Glutamatergic neuron (in vitro differentiated cells): ENCODE data around the gene ARL4C. TPM values are rescaled to one million over a fixed set of nuclear protein-coding genes. Genes with fewer than 3 reads are reported as not detected.

Source experiments
- DNase-seq: peaks from one replicate; pipeline ENCODE4 v3.0.0; 2022
- H3K27ac Mint-ChIP-seq: one replicate; pipeline ENCODE4 v1.8.0; 2020; ENCODE audit warnings: mild to moderate bottlenecking, mixed read lengths, inconsistent platforms; ENCODE audit not compliant: unreplicated experiment
- H3K27me3 Mint-ChIP-seq: one replicate; pipeline ENCODE4 v1.8.0; 2020; ENCODE audit warnings: mild to moderate bottlenecking, moderate library complexity, mixed read lengths, inconsistent platforms; ENCODE audit not compliant: unreplicated experiment
- H3K36me3 Mint-ChIP-seq: one replicate; pipeline ENCODE4 v1.8.0; 2020; ENCODE audit warnings: mild to moderate bottlenecking, mixed read lengths, inconsistent platforms; ENCODE audit not compliant: unreplicated experiment
- H3K4me1 Mint-ChIP-seq: one replicate; pipeline ENCODE4 v1.8.0; 2020; ENCODE audit warnings: mild to moderate bottlenecking, low read depth, mixed read lengths, inconsistent platforms; ENCODE audit not compliant: unreplicated experiment
- H3K4me3 Mint-ChIP-seq: one replicate; pipeline ENCODE4 v1.8.0; 2020; ENCODE audit warnings: mild to moderate bottlenecking, mixed read lengths, inconsistent platforms; ENCODE audit not compliant: unreplicated experiment
- H3K9me3 Mint-ChIP-seq: one replicate; pipeline ENCODE4 v1.8.0; 2020; ENCODE audit warnings: mild to moderate bottlenecking, moderate library complexity, mixed read lengths, inconsistent platforms; ENCODE audit not compliant: unreplicated experiment
- total RNA-seq: library from RNA; stranded (reverse); fragmentation: NEBNext Ultra II Directional; extraction: Animal tissue kit (Norgen Biotek cat#: 25700); gene quantifications from one replicate; pipeline ENCODE4 v1.2.1, GENCODE V29; 2021; ENCODE audit not compliant: unreplicated experiment
- TF ChIP-seq, protein P1 (sequence below): fragments of 200-600 bp; sonication (generic); IDR thresholded peaks from one replicate; pipeline ENCODE4 v1.5.0; 2021; ENCODE audit not compliant: partially characterized antibody, unreplicated experiment

ARL4C gene
- total RNA-seq, 1 donor from 2014 or later, result 23.2 TPM

DNA sequence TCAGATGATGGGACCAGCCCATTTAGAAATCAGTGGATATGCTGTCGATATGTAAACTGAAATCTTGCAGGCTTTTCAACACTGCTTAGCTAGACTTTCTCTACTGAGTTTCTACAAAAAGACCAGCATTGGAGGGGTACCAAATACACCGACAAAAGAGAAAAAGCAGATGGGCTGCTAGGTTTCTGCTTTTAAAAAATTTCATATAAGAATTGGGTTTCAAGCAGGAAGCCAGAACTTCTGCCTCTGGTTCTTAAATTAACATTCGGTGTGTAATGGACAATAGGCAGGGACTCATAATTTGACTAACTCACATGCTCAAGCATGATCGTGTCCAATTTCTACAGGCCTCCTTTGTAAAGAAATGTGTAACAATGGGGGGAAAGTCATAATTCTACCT is 3.1 kb downstream of the ARL4C start:
- no peak for DNase-seq
- peaks cover 18% of the 10 kb centered on the region for H3K27me3 Mint-ChIP-seq
- no peak overlapping the region for H3K27ac Mint-ChIP-seq
- no peaks in the 10 kb centered on the region for H3K36me3 Mint-ChIP-seq
- peaks cover 15% of the 10 kb centered on the region for H3K9me3 Mint-ChIP-seq
- TF ChIP-seq, protein P1, sequence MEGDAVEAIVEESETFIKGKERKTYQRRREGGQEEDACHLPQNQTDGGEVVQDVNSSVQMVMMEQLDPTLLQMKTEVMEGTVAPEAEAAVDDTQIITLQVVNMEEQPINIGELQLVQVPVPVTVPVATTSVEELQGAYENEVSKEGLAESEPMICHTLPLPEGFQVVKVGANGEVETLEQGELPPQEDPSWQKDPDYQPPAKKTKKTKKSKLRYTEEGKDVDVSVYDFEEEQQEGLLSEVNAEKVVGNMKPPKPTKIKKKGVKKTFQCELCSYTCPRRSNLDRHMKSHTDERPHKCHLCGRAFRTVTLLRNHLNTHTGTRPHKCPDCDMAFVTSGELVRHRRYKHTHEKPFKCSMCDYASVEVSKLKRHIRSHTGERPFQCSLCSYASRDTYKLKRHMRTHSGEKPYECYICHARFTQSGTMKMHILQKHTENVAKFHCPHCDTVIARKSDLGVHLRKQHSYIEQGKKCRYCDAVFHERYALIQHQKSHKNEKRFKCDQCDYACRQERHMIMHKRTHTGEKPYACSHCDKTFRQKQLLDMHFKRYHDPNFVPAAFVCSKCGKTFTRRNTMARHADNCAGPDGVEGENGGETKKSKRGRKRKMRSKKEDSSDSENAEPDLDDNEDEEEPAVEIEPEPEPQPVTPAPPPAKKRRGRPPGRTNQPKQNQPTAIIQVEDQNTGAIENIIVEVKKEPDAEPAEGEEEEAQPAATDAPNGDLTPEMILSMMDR, result no peak
- peaks cover 11% of the 10 kb centered on the region for H3K4me1 Mint-ChIP-seq
- H3K4me3 Mint-ChIP-seq, result peak overlapping the region; percentile 98

DNA sequence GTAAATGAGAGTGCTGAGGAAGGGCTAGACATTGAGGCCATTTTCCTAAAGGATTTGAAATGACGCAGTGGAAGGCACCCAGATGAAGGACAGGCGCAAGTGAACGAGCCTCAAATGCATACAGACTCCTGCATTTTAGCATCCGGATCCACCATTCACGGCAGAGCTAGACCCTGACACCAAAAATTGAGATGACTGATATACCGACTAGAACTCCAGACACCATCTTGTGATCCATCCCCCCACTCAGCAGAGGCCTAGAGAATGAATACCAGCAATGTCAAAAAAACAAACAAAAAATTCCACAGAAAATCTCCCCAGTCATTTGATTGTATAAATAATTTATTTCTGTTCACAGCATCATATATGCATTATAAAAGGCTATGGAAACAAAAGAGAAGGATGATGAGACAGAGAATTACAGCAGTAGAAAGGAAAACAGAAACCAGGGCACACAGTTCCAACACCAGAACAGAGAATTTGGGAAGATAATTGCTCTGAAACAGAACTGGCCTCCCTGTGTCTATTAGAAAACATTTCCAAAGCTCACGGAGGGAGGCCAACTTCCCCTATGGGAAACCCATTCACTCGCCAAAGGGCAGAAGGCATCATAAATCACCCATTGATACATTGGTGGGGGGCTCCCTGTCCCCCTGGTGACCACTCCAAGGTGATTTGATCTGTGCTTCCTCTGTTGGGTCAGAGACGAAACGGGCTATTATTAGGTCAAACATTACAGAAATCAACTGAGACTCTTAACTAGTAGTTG is 4.0 kb downstream of the ARL4C start:
- Mint-ChIP-seq H3K4me3 (peak overlapping the region; percentile 98), H3K27ac (no peak overlapping the region), H3K9me3 (peaks cover 13% of the 10 kb centered on the region), H3K36me3 (no peaks in the 10 kb centered on the region), H3K4me1 (peaks cover 11% of the 10 kb centered on the region), H3K27me3 (peaks cover 15% of the 10 kb centered on the region)
- DNase-seq, result no peak
- TF ChIP-seq, protein P1, result no peak

DNA sequence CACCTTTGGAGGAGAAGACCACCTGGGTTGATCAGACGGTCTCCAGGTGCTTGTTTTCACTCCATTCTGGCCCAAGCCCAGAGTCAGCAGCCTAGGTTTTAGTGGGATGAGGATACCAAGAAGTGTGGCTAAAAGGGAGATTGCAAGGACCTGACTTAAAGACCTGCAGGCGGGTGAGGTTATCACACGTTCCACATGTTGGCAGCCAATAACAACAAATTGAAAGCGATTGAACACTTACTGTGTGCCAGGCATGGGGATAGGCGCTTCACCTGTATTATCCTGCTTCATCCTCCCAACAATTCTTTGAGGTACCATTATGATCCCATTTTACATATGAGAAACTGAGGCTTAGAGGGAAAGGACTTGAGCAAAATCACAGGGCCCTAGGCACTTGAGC is 5.0 kb downstream of the ARL4C start:
- H3K4me1 Mint-ChIP-seq, result peaks cover 11% of the 10 kb centered on the region
- no peak overlapping the region for H3K27ac Mint-ChIP-seq
- TF ChIP-seq, protein P1, result no peak
- no peak overlapping the region for H3K4me3 Mint-ChIP-seq
- H3K27me3 Mint-ChIP-seq, result peaks cover 12% of the 10 kb centered on the region
- DNase-seq, result no peak
- peaks cover 11% of the 10 kb centered on the region for H3K9me3 Mint-ChIP-seq
- peaks cover 4% of the 10 kb centered on the region for H3K36me3 Mint-ChIP-seq

- TF ChIP-seq, protein P1, result no peak
Measured at GRCh38 chr2:234491281-234491680, 5.6 kb downstream of the ARL4C start.

More at GRCh38 chr2:234491281-234491680, 5.6 kb downstream of the ARL4C start:
- no peak for DNase-seq
- no peak overlapping the region for H3K27ac Mint-ChIP-seq
- H3K4me1 Mint-ChIP-seq, result peaks cover 11% of the 10 kb centered on the region
- peaks cover 4% of the 10 kb centered on the region for H3K36me3 Mint-ChIP-seq
- peaks cover 11% of the 10 kb centered on the region for H3K27me3 Mint-ChIP-seq
- H3K4me3 Mint-ChIP-seq, result no peak overlapping the region
- peaks cover 10% of the 10 kb centered on the region for H3K9me3 Mint-ChIP-seq
